Measurements from ENCODE around the gene NRBF2.
"Not testable (repeated sequence)": the region's sequence is repeated elsewhere in the genome, so short reads cannot be mapped to it uniquely, and the experiment has no call there.

- TF ChIP-seq, protein P1, sequence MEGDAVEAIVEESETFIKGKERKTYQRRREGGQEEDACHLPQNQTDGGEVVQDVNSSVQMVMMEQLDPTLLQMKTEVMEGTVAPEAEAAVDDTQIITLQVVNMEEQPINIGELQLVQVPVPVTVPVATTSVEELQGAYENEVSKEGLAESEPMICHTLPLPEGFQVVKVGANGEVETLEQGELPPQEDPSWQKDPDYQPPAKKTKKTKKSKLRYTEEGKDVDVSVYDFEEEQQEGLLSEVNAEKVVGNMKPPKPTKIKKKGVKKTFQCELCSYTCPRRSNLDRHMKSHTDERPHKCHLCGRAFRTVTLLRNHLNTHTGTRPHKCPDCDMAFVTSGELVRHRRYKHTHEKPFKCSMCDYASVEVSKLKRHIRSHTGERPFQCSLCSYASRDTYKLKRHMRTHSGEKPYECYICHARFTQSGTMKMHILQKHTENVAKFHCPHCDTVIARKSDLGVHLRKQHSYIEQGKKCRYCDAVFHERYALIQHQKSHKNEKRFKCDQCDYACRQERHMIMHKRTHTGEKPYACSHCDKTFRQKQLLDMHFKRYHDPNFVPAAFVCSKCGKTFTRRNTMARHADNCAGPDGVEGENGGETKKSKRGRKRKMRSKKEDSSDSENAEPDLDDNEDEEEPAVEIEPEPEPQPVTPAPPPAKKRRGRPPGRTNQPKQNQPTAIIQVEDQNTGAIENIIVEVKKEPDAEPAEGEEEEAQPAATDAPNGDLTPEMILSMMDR (IDR thresholded peaks at IDR 0.05) = not testable (repeated sequence)
- TF ChIP-seq POLR2A, EP300 (IDR thresholded peaks at IDR 0.05): not testable (repeated sequence)
These were observed 30.7 kb upstream of the NRBF2 start for GRCh38 chr10:63102279-63102883.
